IPS-11a (cell line): ENCODE measurements around the gene PCNX1.
"Not testable (repeated sequence)": the region's sequence is repeated elsewhere in the genome, so short reads cannot be mapped to it uniquely, and the experiment has no call there.

Experiments
- H3K4me3 ChIP-seq: one replicate; pipeline ENCODE4 v1.5.1; 2013; ENCODE audit warnings: low read depth, low read length, control low read depth

Gene PCNX1

GRCh38 chr14:70915415-70915814, 8.2 kb downstream of the PCNX1 start:
- no peak overlapping the region for H3K4me3 ChIP-seq

DNA sequence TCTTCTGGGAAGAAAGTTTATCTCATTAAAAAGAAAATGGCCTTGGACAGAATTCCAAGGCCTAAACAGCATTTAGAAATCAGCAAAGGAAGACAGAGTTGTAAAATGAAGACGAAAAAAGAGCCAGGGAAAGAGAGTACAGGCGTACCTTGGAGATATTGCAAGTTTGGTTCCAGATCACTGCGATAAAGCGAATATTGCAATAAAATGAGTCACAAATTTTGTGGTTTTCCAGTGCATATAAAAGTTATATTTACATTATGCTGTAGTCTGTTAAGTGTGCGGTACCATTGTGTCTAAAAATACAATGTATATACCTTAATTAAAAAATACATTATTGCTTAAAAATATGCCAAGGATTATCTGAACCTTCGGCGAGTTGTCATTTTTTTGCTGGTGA, 9.0 kb downstream of the PCNX1 start:
- no peak overlapping the region for H3K4me3 ChIP-seq

- no peak overlapping the region for H3K4me3 ChIP-seq
Measured at GRCh38 chr14:70916799-70917198, 9.5 kb downstream of the PCNX1 start.

DNA sequence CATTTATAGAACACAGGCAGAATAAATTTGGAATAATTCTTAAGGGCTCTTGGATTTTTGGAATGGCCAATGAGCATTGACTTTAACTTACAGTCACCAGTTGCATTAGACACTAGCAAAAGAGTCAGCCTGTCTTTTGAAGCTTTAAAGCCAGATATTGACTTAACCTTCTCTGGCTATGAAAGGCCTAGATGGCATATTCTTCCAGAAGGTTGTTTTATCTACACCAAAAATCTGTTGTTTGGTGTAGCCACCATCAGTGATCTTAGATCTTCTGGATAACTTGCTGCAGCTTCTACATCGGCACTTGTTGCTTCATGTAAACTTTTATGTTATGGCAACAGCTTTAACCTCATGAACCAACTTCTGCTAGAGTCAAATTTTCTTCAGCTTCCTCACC, 10.4 kb downstream of the PCNX1 start:
- H3K4me3 ChIP-seq, result no peak overlapping the region

GRCh38 chr14:70919774-70920173, 12.5 kb downstream of the PCNX1 start:
- no peak overlapping the region for H3K4me3 ChIP-seq

DNA sequence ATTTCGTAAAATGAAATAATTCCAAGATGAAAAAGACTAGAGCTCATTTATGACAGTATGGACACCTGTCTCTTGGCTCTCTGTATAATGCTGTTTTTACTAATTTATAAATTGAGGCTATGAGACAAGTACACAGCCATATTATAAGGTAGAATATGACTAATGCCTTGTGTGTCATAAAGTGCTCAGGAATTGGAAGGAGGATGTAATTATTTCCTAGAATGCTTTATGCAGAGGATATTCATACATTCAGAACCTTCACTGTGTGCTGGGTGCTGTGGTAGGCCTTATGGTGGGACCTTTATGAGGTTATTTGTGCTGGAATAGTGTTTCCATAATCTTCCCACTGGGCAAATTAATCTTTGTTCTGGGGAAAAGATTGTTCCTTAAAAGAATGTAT, 13.3 kb downstream of the PCNX1 start:
- H3K4me3 ChIP-seq, result no peak overlapping the region

- H3K4me3 ChIP-seq, result no peak overlapping the region
Measured at GRCh38 chr14:70921669-70922068, 14.4 kb downstream of the PCNX1 start.

- H3K4me3 ChIP-seq, result no peak overlapping the region
Measured at GRCh38 chr14:70924521-70924920, 17.3 kb downstream of the PCNX1 start.

DNA sequence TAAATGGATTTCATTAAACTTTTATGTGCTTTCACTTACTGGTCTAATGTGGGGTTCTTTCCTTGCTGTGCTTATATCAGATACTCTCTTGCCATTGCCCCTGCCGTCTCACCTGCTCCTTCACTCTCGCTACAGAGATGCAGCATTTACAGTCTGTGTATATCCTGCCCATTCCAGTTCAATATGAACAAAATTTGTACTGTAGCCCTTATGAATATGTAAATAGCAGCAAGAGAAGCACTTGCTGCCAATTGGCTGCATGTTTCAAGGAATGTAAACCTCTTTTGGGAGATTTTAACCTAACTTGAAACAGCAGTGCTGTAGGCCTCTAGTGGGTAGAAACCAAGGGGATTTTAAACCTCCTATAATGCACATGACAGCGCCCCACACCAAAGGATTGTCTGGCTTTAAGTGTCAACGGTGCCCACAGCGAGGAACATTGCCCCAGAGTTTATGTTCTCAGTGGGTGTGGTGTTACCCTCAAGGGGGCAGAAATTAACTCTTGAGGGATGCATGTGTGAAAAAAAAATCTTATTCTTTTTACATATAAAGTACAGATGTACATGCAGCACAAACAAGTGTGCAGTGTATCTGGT, 19.1 kb downstream of the PCNX1 start:
- H3K4me3 ChIP-seq, result no peak overlapping the region

GRCh38 chr14:70931008-70931407, 23.7 kb downstream of the PCNX1 start:
- no peak overlapping the region for H3K4me3 ChIP-seq

DNA sequence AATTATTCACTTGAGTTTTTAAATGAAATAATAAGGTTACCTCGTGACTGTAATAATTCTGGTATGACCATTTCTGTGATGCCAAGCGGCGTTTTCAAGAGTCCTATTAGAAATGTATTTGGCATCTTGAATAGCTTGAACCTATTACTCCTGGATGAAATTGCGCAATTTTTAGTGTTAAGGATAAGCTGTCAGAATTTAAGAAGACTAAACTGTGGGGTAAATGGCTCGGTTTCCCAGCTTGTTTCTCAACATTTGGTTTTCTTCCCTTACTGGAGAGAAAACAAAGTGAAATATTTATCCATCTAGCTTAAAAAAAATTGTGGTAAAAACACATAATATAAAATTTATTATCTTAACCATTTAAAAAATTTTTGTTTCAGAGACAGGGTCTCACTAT, 26.8 kb downstream of the PCNX1 start:
- H3K4me3 ChIP-seq, result no peak overlapping the region

DNA sequence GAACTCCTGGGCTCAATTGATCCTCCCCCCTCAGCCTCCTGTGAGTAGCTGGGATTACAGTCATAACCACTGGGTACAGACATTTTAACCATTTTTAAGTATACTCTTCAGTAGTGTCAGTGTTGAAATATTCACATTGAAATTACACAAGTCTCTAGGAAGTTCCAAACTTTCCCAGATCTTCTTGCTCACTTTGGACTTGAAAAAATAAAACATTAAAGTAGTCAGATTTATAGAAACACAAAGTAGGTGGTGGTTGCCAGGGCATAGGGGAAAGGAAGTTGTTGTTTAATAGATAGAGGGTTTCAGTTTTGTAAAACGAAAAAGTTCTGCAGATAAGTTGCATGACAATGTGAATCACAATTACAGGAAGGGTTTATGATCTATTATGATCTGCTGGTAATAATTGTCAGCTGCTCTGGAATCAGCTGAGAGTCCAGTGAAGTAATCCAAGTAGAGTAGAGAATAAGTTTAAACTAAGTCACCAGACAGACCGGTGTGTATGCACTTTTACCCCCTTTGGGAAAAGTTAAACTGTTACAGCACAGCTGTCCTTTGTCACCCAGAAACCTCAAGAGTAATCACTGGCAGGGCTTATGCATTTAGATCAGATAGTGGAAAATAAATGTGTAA, 27.4 kb downstream of the PCNX1 start:
- H3K4me3 ChIP-seq, result no peak overlapping the region

DNA sequence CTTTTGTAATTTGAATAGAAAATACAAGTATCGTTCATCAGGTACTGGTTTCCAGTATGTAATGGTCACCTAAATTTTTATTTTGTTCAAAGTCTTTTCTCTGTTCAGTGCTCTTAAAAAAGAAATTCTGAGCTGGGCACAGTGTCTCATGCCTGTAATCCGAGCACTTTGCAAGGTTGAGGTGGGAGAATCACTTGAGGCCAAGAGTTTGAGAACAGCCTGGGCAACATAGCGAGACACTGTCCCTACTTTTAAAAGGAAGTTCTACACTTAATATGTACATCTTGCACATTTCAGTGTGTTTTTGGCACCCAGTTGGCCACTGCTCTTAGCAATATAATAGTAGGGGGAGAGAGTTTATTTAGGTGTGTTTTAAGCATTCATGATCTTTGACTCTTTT, 27.9 kb downstream of the PCNX1 start:
- H3K4me3 ChIP-seq, result no peak overlapping the region

DNA sequence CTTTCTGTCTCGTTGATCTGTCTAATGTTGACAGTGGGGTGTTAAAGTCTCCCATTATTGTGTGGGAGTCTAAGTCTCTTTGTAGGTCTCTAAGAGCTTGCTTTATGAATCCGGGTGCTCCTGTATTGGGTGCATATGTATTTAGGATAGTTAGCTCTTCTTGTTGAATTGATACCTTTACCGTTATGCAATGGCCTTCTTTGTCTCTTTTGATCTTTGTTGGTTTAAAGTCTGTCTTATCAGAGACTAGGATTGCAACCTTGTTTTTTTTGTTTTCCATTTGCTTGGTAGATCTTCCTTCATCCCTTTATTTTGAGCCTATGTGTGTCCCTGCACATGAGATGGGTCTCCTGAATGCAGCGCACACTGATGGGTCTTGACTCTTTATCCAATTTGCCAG, 32.4 kb downstream of the PCNX1 start:
- not testable (repeated sequence) for H3K4me3 ChIP-seq

DNA sequence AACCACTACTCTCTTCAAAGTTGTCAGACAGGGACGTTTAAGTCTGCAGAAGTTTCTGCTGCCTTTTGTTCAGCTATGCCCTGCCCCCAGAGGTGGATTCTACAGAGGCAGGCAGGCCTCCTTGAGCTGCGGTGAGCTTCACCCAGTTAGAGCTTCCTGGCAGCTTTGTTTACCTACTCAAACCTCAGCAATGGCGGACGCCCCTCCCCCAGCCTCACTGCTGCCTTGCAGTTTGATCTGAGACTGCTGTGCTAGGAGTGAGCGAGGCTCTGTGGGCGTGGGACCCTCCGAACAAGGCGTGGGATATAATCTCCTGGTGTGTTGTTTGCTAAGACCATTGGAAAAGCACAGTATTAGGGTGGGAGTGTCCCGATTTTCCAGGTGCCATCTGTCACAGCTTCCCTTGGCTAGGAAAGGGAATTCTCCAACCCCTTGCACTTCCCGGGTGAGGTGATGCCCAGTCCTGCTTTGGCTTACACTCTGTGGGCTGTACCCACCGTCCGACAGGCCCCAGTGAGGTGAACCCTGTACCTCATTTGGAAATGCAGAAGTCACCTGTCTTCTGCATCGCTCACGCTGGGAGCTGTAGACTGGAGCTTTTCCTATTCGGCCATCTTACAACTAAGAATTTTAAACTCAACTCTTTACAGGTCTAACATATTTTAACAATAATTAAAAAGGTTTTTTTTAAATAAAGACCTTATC, 34.5 kb downstream of the PCNX1 start:
- H3K4me3 ChIP-seq, result not testable (repeated sequence)

DNA sequence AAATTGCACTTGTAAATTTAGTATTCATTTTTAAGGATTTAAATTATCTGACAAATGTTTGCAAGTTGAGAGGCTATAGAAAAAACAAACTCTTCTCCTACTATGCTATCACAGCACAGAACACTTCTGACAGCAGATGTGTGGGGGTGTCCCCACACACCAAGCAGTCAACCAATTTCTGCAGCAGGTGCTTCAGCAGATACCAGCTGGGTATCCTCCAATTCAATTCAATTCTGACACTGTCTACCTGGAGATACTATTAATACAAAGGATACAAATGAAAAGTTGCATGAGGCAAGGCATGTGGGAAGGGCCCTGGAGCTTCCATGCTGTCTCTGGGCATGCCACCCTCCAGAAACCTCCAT, 35.1 kb downstream of the PCNX1 start:
- H3K4me3 ChIP-seq, result no peak overlapping the region

GRCh38 chr14:70942721-70943120, 35.5 kb downstream of the PCNX1 start:
- not testable (repeated sequence) for H3K4me3 ChIP-seq

DNA sequence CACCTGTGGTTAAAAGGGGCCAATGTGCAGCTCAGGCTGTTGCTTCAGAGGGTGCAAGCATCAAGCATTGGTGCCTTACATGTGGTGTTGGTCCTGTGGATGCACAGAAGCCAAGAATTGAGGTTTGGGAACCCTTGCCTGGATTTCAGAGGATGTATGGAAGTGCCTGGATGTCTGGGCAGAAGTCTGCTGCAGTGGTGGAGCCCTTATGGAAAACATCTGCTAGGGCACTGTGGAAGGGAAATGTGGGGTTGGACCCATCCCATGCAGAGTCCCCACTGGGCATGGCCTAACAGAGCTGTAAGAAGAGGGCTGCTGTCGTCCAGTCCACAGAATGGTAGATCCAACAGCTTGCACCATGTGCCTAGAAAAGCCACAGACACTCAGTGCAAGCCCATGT, 36.6 kb downstream of the PCNX1 start:
- H3K4me3 ChIP-seq, result no peak overlapping the region

GRCh38 chr14:70947739-70948138, 40.5 kb downstream of the PCNX1 start:
- H3K4me3 ChIP-seq, result no peak overlapping the region

DNA sequence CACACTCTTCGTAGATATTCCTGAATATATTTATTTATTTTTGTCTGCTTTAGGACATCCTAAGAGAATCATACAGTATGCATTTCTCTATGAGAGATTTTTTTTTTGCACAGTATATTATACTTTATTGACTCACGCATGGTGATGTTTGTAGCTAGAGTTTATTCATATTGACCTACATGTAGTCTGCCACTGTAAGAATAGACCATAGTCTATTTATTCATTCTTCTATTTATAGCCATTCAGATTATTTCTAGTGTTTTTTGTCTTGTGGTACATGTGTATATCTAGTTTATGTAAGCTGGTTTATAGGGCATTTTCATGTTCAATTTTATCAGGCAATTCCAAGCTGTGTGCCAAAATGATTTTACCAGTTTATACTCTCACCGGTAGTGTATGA, 45.2 kb downstream of the PCNX1 start:
- H3K4me3 ChIP-seq, result no peak overlapping the region

GRCh38 chr14:70954068-70954467, 46.8 kb downstream of the PCNX1 start:
- no peak overlapping the region for H3K4me3 ChIP-seq
